GM23338 (cell line): ENCODE results near the gene GBF1. TPM values are rescaled to one million over a fixed set of nuclear protein-coding genes. Genes with fewer than 3 reads are reported as not detected.

ENCODE experiments used
- ATAC-seq: fragments of 200-7000 bp; cut with Tn5 transposase; 3 replicates; pipeline ENCODE4 v1.9.1; 2020
- DNase-seq: peaks from one replicate; pipeline ENCODE4 v3.0.0-alpha.2; 2015; ENCODE audit warnings: low spot score
- H2AFZ ChIP-seq: fragments of 200-600 bp; sonication (generic); 2 replicates; pipeline ENCODE4 v1.8.0; 2016; ENCODE audit warnings: antibody characterized with exemption, mild to moderate bottlenecking, moderate library complexity
- H3F3A ChIP-seq: fragments of 200-600 bp; sonication (generic); replicated peaks from 2 replicates; pipeline ENCODE4 v1.8.0; 2017; ENCODE audit warnings: antibody characterized with exemption, mixed run types, low read depth
- H3K27ac ChIP-seq: fragments of 200-600 bp; sonication (generic); 2 replicates; pipeline ENCODE4 v1.6.1; 2016; ENCODE audit warnings: low read depth
- H3K27me3 ChIP-seq: fragments of 200-600 bp; sonication (generic); 2 replicates; pipeline ENCODE4 v1.8.0; 2016; ENCODE audit warnings: mild to moderate bottlenecking, mixed run types, moderate library complexity; ENCODE audit not compliant: insufficient read depth
- H3K36me3 ChIP-seq: fragments of 200-600 bp; sonication (generic); 2 replicates; pipeline ENCODE4 v1.8.0; 2016; ENCODE audit warnings: mild to moderate bottlenecking; ENCODE audit not compliant: insufficient read depth
- H3K4me1 ChIP-seq: fragments of 200-600 bp; sonication (generic); 2 replicates; pipeline ENCODE4 v1.8.0; 2016; ENCODE audit warnings: mild to moderate bottlenecking, moderate library complexity; ENCODE audit not compliant: insufficient read depth
- H3K4me2 ChIP-seq: fragments of 200-600 bp; sonication (generic); 2 replicates; pipeline ENCODE4 v1.7.1; 2017; ENCODE audit warnings: mixed run types
- H3K4me3 ChIP-seq: fragments of 200-600 bp; sonication (generic); 2 replicates; pipeline ENCODE4 v1.6.1; 2016; ENCODE audit warnings: mixed run types
- H3K79me2 ChIP-seq: fragments of 200-600 bp; sonication (generic); replicated peaks from 2 replicates; pipeline ENCODE4 v1.8.0; 2017; ENCODE audit warnings: mild to moderate bottlenecking; ENCODE audit not compliant: insufficient read depth
- H3K9me2 ChIP-seq: fragments of 200-600 bp; sonication (generic); 2 replicates; pipeline ENCODE4 v1.8.0; 2017; ENCODE audit not compliant: insufficient read depth
- H4K20me1 ChIP-seq: fragments of 200-600 bp; sonication (generic); replicated peaks from 2 replicates; pipeline ENCODE4 v1.8.0; 2017; ENCODE audit warnings: mild to moderate bottlenecking; ENCODE audit not compliant: insufficient read depth
- H3K27ac Mint-ChIP-seq: 2 replicates; pipeline ENCODE4 v1.8.0; 2020; ENCODE audit warnings: inconsistent platforms, mild to moderate bottlenecking, moderate library complexity, mixed read lengths
- H3K27me3 Mint-ChIP-seq: 3 replicates; pipeline ENCODE4 v1.8.0; 2022; ENCODE audit warnings: low read depth, mild to moderate bottlenecking, moderate library complexity, mixed read lengths, inconsistent platforms; ENCODE audit not compliant: insufficient read depth, poor library complexity
- H3K36me3 Mint-ChIP-seq: 3 replicates; pipeline ENCODE4 v1.8.0; 2021; ENCODE audit warnings: low read depth, mild to moderate bottlenecking, inconsistent platforms, moderate library complexity, mixed read lengths
- H3K4me1 Mint-ChIP-seq: 3 replicates; pipeline ENCODE4 v1.8.0; 2020; ENCODE audit warnings: mild to moderate bottlenecking, inconsistent platforms, mixed read lengths
- H3K4me3 Mint-ChIP-seq: 3 replicates; pipeline ENCODE4 v1.8.0; 2021; ENCODE audit warnings: moderate library complexity, mild to moderate bottlenecking, inconsistent platforms, mixed read lengths
- H3K9me3 Mint-ChIP-seq: 3 replicates; pipeline ENCODE4 v1.8.0; 2020; ENCODE audit warnings: moderate library complexity, mild to moderate bottlenecking, inconsistent platforms, mixed read lengths
- EZH2 ChIP-seq: fragments of 200-600 bp; sonication (generic); IDR thresholded peaks from one replicate; pipeline ENCODE4 v1.8.0; 2017; ENCODE audit warnings: antibody characterized with exemption, mild to moderate bottlenecking, low read depth; ENCODE audit not compliant: unreplicated experiment
- EZH2phosphoT487 ChIP-seq: fragments of 200-600 bp; sonication (generic); IDR thresholded peaks from one replicate; pipeline ENCODE4 v1.8.1; 2018; ENCODE audit warnings: antibody characterized with exemption; ENCODE audit not compliant: unreplicated experiment
- JUNB ChIP-seq: IDR thresholded peaks from one replicate; pipeline ENCODE4 v1.6.1; 2016; ENCODE audit warnings: antibody characterized with exemption; ENCODE audit not compliant: unreplicated experiment
- NANOG ChIP-seq: IDR thresholded peaks from 2 replicates; pipeline ENCODE4 v1.6.1; 2016; ENCODE audit warnings: antibody characterized with exemption, borderline replicate concordance
- STAT1 ChIP-seq: IDR thresholded peaks from one replicate; pipeline ENCODE4 v1.6.1; 2016; ENCODE audit warnings: antibody characterized with exemption; ENCODE audit not compliant: unreplicated experiment
- ZNF114 ChIP-seq: fragments of 250-450 bp; sonication (Bioruptor Pico); IDR thresholded peaks from 2 replicates; pipeline ENCODE4 v1.5.0; 2020; ENCODE audit warnings: mild to moderate bottlenecking, moderate library complexity
- polyA plus RNA-seq: library from polyadenylated mRNA; unstranded; fragments of >200 nt; fragmentation: Nextera tagmentation; extraction: Ambion mirVana; gene quantifications from 2 replicates; pipeline ENCODE4 v1.2.1, GENCODE V29; 2016
- total RNA-seq: library from RNA; depleted of rRNA; stranded (reverse); fragments of >200 nt; shearing (Covaris generic); gene quantifications from 2 replicates; pipeline ENCODE4 v1.2.3, GENCODE V29; 2014
- TF ChIP-seq, protein P1 (sequence below): fragments of 250-450 bp; sonication (Bioruptor Pico); IDR thresholded peaks from 2 replicates; pipeline ENCODE4 v1.5.0; 2020; ENCODE audit warnings: mild to moderate bottlenecking, moderate library complexity
- TF ChIP-seq, protein P2 (sequence below): IDR thresholded peaks from 2 replicates; pipeline ENCODE4 v1.6.1; 2016; ENCODE audit warnings: antibody characterized with exemption

The GBF1 gene
- total and polyA plus RNA-seq, 2 experiments from 2014 or later, result 6.5 to 27.2 TPM

DNA sequence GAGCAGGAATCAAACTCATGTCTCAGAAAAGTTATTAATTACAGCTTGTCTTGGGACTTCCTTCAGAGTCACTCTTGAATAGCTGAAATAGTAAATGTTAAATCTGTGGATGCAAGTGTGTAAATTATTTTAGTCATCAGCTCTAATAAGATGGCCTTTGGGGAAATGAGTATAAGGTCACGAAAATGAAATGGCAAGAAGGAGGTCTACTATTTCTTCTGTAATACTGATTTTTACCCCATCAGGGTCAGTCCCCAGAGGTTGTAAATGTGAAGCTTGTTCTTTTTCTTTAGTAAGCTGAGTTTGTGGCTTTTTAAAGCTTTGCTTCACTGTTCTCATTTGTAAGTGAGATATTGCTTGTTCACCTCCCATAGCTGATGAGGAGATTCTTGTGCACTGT lies 63.9 kb downstream of the GBF1 start (continued):
- TF ChIP-seq, protein P1, sequence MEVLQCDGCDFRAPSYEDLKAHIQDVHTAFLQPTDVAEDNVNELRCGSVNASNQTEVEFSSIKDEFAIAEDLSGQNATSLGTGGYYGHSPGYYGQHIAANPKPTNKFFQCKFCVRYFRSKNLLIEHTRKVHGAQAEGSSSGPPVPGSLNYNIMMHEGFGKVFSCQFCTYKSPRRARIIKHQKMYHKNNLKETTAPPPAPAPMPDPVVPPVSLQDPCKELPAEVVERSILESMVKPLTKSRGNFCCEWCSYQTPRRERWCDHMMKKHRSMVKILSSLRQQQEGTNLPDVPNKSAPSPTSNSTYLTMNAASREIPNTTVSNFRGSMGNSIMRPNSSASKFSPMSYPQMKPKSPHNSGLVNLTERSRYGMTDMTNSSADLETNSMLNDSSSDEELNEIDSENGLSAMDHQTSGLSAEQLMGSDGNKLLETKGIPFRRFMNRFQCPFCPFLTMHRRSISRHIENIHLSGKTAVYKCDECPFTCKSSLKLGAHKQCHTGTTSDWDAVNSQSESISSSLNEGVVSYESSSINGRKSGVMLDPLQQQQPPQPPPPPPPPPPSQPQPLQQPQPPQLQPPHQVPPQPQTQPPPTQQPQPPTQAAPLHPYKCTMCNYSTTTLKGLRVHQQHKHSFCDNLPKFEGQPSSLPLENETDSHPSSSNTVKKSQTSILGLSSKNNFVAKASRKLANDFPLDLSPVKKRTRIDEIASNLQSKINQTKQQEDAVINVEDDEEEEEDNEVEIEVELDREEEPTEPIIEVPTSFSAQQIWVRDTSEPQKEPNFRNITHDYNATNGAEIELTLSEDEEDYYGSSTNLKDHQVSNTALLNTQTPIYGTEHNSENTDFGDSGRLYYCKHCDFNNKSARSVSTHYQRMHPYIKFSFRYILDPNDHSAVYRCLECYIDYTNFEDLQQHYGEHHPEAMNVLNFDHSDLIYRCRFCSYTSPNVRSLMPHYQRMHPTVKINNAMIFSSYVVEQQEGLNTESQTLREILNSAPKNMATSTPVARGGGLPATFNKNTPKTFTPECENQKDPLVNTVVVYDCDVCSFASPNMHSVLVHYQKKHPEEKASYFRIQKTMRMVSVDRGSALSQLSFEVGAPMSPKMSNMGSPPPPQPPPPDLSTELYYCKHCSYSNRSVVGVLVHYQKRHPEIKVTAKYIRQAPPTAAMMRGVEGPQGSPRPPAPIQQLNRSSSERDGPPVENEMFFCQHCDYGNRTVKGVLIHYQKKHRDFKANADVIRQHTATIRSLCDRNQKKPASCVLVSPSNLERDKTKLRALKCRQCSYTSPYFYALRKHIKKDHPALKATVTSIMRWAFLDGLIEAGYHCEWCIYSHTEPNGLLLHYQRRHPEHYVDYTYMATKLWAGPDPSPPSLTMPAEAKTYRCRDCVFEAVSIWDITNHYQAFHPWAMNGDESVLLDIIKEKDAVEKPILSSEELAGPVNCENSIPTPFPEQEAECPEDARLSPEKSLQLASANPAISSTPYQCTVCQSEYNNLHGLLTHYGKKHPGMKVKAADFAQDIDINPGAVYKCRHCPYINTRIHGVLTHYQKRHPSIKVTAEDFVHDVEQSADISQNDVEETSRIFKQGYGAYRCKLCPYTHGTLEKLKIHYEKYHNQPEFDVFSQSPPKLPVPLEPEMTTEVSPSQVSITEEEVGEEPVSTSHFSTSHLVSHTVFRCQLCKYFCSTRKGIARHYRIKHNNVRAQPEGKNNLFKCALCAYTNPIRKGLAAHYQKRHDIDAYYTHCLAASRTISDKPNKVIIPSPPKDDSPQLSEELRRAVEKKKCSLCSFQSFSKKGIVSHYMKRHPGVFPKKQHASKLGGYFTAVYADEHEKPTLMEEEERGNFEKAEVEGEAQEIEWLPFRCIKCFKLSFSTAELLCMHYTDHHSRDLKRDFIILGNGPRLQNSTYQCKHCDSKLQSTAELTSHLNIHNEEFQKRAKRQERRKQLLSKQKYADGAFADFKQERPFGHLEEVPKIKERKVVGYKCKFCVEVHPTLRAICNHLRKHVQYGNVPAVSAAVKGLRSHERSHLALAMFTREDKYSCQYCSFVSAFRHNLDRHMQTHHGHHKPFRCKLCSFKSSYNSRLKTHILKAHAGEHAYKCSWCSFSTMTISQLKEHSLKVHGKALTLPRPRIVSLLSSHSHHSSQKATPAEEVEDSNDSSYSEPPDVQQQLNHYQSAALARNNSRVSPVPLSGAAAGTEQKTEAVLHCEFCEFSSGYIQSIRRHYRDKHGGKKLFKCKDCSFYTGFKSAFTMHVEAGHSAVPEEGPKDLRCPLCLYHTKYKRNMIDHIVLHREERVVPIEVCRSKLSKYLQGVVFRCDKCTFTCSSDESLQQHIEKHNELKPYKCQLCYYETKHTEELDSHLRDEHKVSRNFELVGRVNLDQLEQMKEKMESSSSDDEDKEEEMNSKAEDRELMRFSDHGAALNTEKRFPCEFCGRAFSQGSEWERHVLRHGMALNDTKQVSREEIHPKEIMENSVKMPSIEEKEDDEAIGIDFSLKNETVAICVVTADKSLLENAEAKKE (CRISPR knock-in tag), result no peak
- TF ChIP-seq NANOG (no peak), EZH2phosphoT487 (no peak), JUNB (no peak)

DNA sequence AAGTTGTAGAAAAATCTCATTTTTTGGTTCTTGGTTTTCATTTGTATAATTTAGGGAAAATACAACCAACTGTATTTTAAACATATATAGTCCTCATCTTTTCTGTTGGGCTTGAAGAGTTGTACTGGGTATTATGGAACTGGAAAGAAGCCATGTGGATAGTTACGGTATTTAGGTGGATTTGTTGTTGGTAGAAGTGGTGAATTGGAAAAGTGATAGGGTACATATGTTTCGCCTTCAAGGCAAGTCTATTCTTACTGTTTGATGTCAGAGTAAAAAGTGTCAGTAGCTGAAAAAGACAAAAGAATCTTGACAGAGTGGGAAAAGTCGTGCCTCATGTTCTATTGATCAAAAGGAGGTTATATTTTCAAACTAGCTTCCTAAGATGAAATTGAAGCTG lies 64.6 kb downstream of the GBF1 start:
- peaks cover 3% of the 10 kb centered on the region; the same call in 1 of the 3 replicates for H3K36me3 Mint-ChIP-seq
- Histone ChIP-seq H3F3A (no peaks in the 10 kb centered on the region), H2AFZ (no peak overlapping the region), H3K36me3 (no peaks in the 10 kb centered on the region), H3K27me3 (no peaks in the 10 kb centered on the region), H3K4me2 (no peak overlapping the region), H3K79me2 (no peaks in the 10 kb centered on the region; the same call in 1 of the 2 replicates), H3K4me1 (0 out of 2 replicates have a peak, but pooled peaks cover 4% of the 10 kb centered on the region), H3K9me2 (no peaks in the 10 kb centered on the region), H3K4me3 (no peak overlapping the region), H3K27ac (no peak overlapping the region), H4K20me1 (peaks cover 29% of the 10 kb centered on the region)
- peaks cover 17% of the 10 kb centered on the region; the same call in 2 of the 3 replicates for H3K4me1 Mint-ChIP-seq
- ATAC-seq (no peak), DNase-seq (no peak)
- no peaks in the 10 kb centered on the region for H3K9me3 Mint-ChIP-seq
- H3K27ac Mint-ChIP-seq, result no peak overlapping the region
- H3K27me3 Mint-ChIP-seq, result peaks cover 2% of the 10 kb centered on the region
- no peak overlapping the region for H3K4me3 Mint-ChIP-seq
- TF ChIP-seq, protein P1 (CRISPR knock-in tag), result no peak
- no peak for TF ChIP-seq ZNF114
- no peak for TF ChIP-seq EZH2
- TF ChIP-seq, protein P2, sequence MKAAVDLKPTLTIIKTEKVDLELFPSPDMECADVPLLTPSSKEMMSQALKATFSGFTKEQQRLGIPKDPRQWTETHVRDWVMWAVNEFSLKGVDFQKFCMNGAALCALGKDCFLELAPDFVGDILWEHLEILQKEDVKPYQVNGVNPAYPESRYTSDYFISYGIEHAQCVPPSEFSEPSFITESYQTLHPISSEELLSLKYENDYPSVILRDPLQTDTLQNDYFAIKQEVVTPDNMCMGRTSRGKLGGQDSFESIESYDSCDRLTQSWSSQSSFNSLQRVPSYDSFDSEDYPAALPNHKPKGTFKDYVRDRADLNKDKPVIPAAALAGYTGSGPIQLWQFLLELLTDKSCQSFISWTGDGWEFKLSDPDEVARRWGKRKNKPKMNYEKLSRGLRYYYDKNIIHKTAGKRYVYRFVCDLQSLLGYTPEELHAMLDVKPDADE, result no peak
- TF ChIP-seq STAT1, result no peak
